Measurements from ENCODE around the gene MAGI3. TPM values are rescaled to one million over a fixed set of nuclear protein-coding genes. Genes with fewer than 3 reads are reported as not detected.
"Not testable (repeated sequence)": the region's sequence is repeated elsewhere in the genome, so short reads cannot be mapped to it uniquely, and the experiment has no call there.

Gene MAGI3
- total RNA-seq, 4 donors from 2014 or later, result 14.4 to 28.2 (median 24.4) TPM

GRCh38 chr1:113692824-113693431 is 302.6 kb downstream of the MAGI3 start:
- no peaks in the 10 kb centered on the region for H3K4me1 ChIP-seq
- no peak overlapping the region for H3K27ac ChIP-seq
- peaks cover 0 to 37% (median 0%) of the 10 kb centered on the region in 3 donors for H3K36me3 ChIP-seq
- no peak overlapping the region for H3K4me3 ChIP-seq
- no peaks in the 10 kb centered on the region for H3K27me3 ChIP-seq
- intact Hi-C loops (cut with DNase I), result no loop called here
- 88 to 100% methylated on average over 4 of the region's 4 CpGs for WGBS, 2 donors
- peaks cover 0 to 23% (median 7%) of the 10 kb centered on the region in 3 donors for H3K9me3 ChIP-seq
- TF ChIP-seq POLR2A (IDR thresholded peaks at IDR 0.05) (no peak), CTCF (IDR thresholded peaks at IDR 0.05) (no peak)
- DNase-seq, result no peak

- intact Hi-C loops (cut with DNase I), result no loop called here
- Histone ChIP-seq H3K4me3 (no peak overlapping the region), H3K4me1 (no peaks in the 10 kb centered on the region), H3K36me3 (peaks cover 0 to 39% (median 0%) of the 10 kb centered on the region in 3 donors), H3K27ac (no peak overlapping the region), H3K27me3 (no peaks in the 10 kb centered on the region), H3K9me3 (peaks cover 0 to 23% (median 7%) of the 10 kb centered on the region in 3 donors)
- TF ChIP-seq CTCF (IDR thresholded peaks at IDR 0.05), result no peak
- TF ChIP-seq POLR2A (IDR thresholded peaks at IDR 0.05), result no peak
- no peak for DNase-seq
These were observed 304.6 kb downstream of the MAGI3 start for GRCh38 chr1:113694910-113695309.

GRCh38 chr1:113701429-113701828 is 311.1 kb downstream of the MAGI3 start:
- 84 to 91% methylated on average over 3 of the region's 3 CpGs for WGBS, 2 donors
- TF ChIP-seq CTCF (IDR thresholded peaks at IDR 0.05) (no peak), POLR2A (IDR thresholded peaks at IDR 0.05) (no peak)

GRCh38 chr1:113714606-113715269 is 324.4 kb downstream of the MAGI3 start:
- no peak overlapping the region for H3K4me3 ChIP-seq
- peaks cover 0 to 43% (median 3%) of the 10 kb centered on the region in 3 donors for H3K36me3 ChIP-seq
- intact Hi-C loops (cut with DNase I), result no loop called here
- peaks cover 0 to 12% (median 0%) of the 10 kb centered on the region in 3 donors for H3K9me3 ChIP-seq
- H3K27me3 ChIP-seq, result no peaks in the 10 kb centered on the region
- no peak overlapping the region for H3K27ac ChIP-seq
- no peak for TF ChIP-seq POLR2A (IDR thresholded peaks at IDR 0.05)
- no peak for TF ChIP-seq CTCF (IDR thresholded peaks at IDR 0.05)
- 91 to 100% methylated on average over 3 of the region's 3 CpGs for WGBS, 2 donors
- no peak for DNase-seq
- H3K4me1 ChIP-seq, result no peaks in the 10 kb centered on the region

More at GRCh38 chr1:113701429-113701828, 311.1 kb downstream of the MAGI3 start:
- Histone ChIP-seq H3K36me3 (peaks cover 0 to 21% (median 0%) of the 10 kb centered on the region in 3 donors), H3K4me3 (no peak overlapping the region), H3K27me3 (no peaks in the 10 kb centered on the region), H3K4me1 (no peaks in the 10 kb centered on the region), H3K9me3 (no peaks in the 10 kb centered on the region), H3K27ac (no peak overlapping the region)
- intact Hi-C loops (cut with DNase I), result no loop called here
- DNase-seq, result no peak

GRCh38 chr1:113717506-113717905 is 327.2 kb downstream of the MAGI3 start:
- H3K9me3 ChIP-seq, result peaks cover 0 to 12% (median 0%) of the 10 kb centered on the region in 3 donors
- H3K27ac ChIP-seq; H3K4me1 ChIP-seq; DNase-seq; intact Hi-C loops (cut with DNase I); H3K27me3 ChIP-seq; H3K4me3 ChIP-seq: not testable (repeated sequence)
- WGBS, 2 donors, result 90 to 91% methylated on average over 6 of the region's 6 CpGs
- peaks cover 0 to 57% (median 0%) of the 10 kb centered on the region in 3 donors for H3K36me3 ChIP-seq

GRCh38 chr1:113718621-113719020 is 328.3 kb downstream of the MAGI3 start:
- H3K4me3 ChIP-seq; intact Hi-C loops (cut with DNase I); DNase-seq; H3K27me3 ChIP-seq; H3K4me1 ChIP-seq; H3K27ac ChIP-seq: not testable (repeated sequence)
- H3K36me3 ChIP-seq, result peaks cover 0 to 54% (median 0%) of the 10 kb centered on the region in 3 donors
- whole genome bisulfite sequencing, 2 donors, result 100% methylated on average over 2 to 3 of the region's 5 CpGs
- H3K9me3 ChIP-seq, result peaks cover 0 to 12% (median 0%) of the 10 kb centered on the region in 3 donors
